Measurements from ENCODE around the gene ACTN4.
A peak's percentile ranks its signal among the peaks of the same experiment; 100 is the strongest.

Gene ACTN4

DNA sequence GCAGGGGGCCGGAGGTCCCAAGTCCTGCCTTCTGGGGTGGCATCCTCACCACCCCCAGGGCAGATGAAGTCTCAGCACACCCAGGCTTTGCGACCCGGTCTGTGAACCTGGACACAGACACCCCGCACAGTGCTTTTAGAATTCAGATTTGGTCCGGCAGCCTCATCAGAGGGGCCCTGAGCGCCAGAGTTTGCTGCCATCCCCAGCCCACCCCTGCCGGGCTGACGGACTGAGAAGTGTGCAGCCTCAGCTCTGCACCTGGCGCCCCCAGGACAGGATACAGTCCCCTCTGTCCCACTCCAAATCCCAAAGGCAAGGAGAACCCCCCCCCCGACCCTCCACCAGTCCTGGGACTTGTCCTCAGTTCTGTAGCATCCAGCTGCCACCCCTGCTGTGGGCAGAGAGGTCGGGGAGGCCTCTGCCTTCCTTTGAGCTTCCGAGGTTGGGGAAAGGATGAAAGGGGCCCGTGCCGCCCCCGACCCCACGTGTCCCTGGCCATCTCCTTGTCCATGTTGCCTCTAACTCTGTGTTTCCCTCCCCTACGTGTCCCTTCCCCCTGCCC is 79.9 kb downstream of the ACTN4 start:
- H3K4me3 ChIP-seq (ENCODE audit: low read depth, low read length), result no peak overlapping the region
- TF ChIP-seq, protein P1, sequence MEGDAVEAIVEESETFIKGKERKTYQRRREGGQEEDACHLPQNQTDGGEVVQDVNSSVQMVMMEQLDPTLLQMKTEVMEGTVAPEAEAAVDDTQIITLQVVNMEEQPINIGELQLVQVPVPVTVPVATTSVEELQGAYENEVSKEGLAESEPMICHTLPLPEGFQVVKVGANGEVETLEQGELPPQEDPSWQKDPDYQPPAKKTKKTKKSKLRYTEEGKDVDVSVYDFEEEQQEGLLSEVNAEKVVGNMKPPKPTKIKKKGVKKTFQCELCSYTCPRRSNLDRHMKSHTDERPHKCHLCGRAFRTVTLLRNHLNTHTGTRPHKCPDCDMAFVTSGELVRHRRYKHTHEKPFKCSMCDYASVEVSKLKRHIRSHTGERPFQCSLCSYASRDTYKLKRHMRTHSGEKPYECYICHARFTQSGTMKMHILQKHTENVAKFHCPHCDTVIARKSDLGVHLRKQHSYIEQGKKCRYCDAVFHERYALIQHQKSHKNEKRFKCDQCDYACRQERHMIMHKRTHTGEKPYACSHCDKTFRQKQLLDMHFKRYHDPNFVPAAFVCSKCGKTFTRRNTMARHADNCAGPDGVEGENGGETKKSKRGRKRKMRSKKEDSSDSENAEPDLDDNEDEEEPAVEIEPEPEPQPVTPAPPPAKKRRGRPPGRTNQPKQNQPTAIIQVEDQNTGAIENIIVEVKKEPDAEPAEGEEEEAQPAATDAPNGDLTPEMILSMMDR (IDR thresholded peaks at IDR 0.05; ENCODE audit: control insufficient read depth, extremely low read depth, insufficient read depth), result no peak
- no peak for DNase-seq (ENCODE audit: low read depth)

DNA sequence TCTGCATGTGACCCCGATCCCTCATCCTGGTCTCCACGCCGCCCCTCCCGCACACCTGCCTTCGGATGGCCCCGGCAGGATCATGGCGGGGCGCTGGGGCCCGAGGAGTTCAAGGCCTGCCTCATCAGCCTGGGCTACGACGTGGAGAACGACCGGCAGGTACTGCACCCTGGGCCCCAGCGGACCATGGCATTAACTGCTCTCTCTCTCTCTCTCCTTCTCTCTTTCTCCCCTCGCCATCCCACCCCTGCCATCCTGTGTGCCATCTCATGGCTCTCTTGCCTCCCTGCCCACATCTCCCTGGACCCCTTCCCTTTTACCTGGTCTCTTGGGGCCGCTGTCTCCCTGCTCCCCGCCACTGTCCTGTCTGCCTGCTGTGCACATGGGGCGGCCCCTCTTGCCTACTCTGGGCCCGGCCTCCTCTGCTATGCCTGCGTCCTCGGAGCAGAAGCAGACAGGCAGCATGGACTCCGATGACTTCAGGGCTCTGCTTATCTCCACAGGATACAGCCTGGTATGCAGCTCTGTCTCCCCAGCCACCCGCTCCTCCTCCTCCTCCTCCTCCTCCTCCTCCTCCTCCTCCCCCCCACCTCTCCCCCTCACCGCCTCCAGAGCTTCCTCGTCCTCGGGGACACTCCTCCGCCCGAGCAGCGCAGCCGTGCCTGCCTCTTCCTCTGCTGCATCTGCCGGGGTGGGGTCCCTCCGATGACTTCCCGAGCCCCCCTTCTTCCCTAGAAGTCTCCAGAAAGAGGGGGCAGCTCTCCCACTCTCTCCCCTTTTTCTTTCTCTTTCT is 80.6 kb downstream of the ACTN4 start:
- DNase-seq (ENCODE audit: low read depth), result no peak
- no peak overlapping the region for H3K4me3 ChIP-seq (ENCODE audit: low read depth, low read length)
- TF ChIP-seq, protein P1 (IDR thresholded peaks at IDR 0.05; ENCODE audit: control insufficient read depth, extremely low read depth, insufficient read depth), result no peak

DNA sequence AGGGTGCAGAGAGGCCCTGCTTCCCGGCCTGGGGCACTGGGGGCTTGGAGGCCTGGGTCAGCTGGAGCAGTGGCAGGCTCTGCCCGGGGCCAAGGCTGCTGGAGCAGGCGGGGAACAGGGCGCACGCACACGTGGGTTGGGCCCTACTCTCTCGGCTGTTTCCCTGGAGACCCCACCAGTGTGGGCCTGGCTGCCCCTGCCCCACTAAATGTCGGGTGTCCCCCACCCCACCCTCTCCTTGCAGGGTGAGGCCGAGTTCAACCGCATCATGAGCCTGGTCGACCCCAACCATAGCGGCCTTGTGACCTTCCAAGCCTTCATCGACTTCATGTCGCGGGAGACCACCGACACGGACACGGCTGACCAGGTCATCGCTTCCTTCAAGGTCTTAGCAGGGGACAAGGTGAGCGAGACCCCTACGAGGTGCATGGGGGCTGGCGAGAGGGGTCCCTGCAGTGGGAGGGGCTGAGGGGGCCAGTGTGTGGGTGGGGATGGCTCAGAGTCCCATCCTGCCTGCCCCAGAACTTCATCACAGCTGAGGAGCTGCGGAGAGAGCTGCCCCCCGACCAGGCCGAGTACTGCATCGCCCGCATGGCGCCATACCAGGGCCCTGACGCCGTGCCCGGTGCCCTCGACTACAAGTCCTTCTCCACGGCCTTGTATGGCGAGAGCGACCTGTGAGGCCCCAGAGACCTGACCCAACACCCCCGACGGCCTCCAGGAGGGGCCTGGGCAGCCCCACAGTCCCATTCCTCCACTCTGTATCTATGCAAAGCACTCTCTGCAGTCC is 81.5 kb downstream of the ACTN4 start:
- no peak for DNase-seq (ENCODE audit: low read depth)
- TF ChIP-seq, protein P1 (IDR thresholded peaks at IDR 0.05; ENCODE audit: control insufficient read depth, extremely low read depth, insufficient read depth), result no peak
- H3K4me3 ChIP-seq (ENCODE audit: low read depth, low read length), result no peak overlapping the region

DNA sequence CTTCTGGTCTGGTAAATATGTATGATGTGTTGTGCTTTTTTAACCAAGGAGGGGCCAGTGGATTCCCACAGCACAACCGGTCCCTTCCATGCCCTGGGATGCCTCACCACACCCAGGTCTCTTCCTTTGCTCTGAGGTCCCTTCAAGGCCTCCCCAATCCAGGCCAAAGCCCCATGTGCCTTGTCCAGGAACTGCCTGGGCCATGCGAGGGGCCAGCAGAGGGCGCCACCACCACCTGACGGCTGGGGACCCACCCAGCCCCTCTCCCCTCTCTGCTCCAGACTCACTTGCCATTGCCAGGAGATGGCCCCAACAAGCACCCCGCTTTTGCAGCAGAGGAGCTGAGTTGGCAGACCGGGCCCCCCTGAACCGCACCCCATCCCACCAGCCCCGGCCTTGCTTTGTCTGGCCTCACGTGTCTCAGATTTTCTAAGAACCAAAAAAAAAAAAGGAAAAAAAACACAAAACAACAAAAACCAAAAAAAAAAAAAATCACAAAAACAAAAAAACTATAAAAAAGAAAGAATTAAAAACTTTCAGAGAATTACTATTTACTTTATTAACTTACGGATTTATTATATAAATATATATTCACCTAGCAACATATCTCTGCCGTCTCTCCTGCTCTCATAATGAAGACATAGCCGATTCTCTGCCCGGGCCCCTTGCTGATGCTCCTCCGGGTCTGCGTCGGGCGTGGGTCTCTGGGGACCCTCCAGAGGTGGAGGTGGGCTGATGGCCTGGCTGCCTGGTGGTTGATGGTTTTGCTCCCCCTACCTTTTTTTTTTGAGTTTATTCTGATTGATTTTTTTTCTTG is 82.4 kb downstream of the ACTN4 start:
- no peak for DNase-seq (ENCODE audit: low read depth)
- no peak overlapping the region for H3K4me3 ChIP-seq (ENCODE audit: low read depth, low read length)
- TF ChIP-seq, protein P1 (IDR thresholded peaks at IDR 0.05; ENCODE audit: control insufficient read depth, extremely low read depth, insufficient read depth), result peak; percentile 78

DNA sequence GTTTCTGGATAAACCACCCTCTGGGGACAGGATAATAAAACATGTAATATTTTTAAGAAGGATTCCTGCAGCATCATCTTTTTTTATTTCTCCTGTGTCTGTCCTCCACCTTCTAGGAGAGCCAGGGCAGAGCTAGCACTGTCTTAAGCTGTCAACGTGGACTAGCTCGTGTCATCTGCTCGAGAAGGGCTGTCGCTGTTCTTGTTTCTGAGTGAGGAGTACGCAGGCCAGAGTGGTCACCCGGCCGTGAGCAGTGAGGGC is 83.0 kb downstream of the ACTN4 start:
- H3K4me3 ChIP-seq (ENCODE audit: low read depth, low read length), result no peak overlapping the region
- no peak for DNase-seq (ENCODE audit: low read depth)

More for the DNA sequence above, 83.0 kb downstream of the ACTN4 start:
- TF ChIP-seq, protein P1 (IDR thresholded peaks at IDR 0.05; ENCODE audit: control insufficient read depth, extremely low read depth, insufficient read depth), result no peak
